ENCODE results near the gene ADISSP. TPM values are rescaled to one million over a fixed set of nuclear protein-coding genes. Genes with fewer than 3 reads are reported as not detected.
"Not testable (repeated sequence)": the region's sequence is repeated elsewhere in the genome, so short reads cannot be mapped to it uniquely, and the experiment has no call there.

The ADISSP gene
- total RNA-seq, 1 experiment from 2014 or later, result 244 TPM

GRCh38 chr20:3794701-3795420 lies 27.3 kb upstream of the ADISSP start:
- Histone ChIP-seq H3K9ac (ENCODE audit: low read length) (peak overlapping the region; percentile 95), H3K27me3 (ENCODE audit: low read length) (no peaks in the 10 kb centered on the region), H3K9me2 (replicated peaks; ENCODE audit: low read length) (no peaks in the 10 kb centered on the region), H3K79me2 (ENCODE audit: low read length) (peaks cover 45% of the 10 kb centered on the region), H2AFZ (ENCODE audit: low read length) (no peak overlapping the region; the same call in 1 of the 2 replicates), H3K27ac (ENCODE audit: low read length) (peak overlapping the region; percentile 79), H4K20me1 (ENCODE audit: low read length) (no peaks in the 10 kb centered on the region), H3K36me3 (ENCODE audit: low read depth, low read length) (peaks cover 20% of the 10 kb centered on the region), H3K9me3 (ENCODE audit: low read length) (no peaks in the 10 kb centered on the region), H3K4me3 (ENCODE audit: low read length) (peak overlapping the region; percentile 99), H3K4me1 (ENCODE audit: insufficient read depth, low read length) (peaks cover 26% of the 10 kb centered on the region), H3K4me2 (ENCODE audit: low read length) (peak overlapping the region; percentile 78), H3F3A (ENCODE audit: low read length, unreplicated experiment) (no peaks in the 10 kb centered on the region)
- BruUV-seq (replicated peaks), result no TSS peak
- CTCF ChIA-PET, result no interaction called here
- POLR2A ChIA-PET (ENCODE audit: unreplicated experiment), result interaction anchor here (0.6 kb wide), 1 partner anchor 118 kb away, joined by 3 read pairs; no protein-coding TSS in a partner anchor
- TF ChIP-seq EZH2phosphoT487 (IDR thresholded peaks at IDR 0.05; ENCODE audit: borderline replicate concordance, low read length) (no peak), EZH2 (IDR thresholded peaks at IDR 0.05; ENCODE audit: low read length, unreplicated experiment) (no peak), CTCF (conservative IDR thresholded peaks at IDR 0.05; ENCODE audit: low read depth, low read length) (no peak)
- ATAC-seq, result no peak
- intact Hi-C loops (cut with micrococcal nuclease), result no loop called here
- no peak for DNase-seq

DNA sequence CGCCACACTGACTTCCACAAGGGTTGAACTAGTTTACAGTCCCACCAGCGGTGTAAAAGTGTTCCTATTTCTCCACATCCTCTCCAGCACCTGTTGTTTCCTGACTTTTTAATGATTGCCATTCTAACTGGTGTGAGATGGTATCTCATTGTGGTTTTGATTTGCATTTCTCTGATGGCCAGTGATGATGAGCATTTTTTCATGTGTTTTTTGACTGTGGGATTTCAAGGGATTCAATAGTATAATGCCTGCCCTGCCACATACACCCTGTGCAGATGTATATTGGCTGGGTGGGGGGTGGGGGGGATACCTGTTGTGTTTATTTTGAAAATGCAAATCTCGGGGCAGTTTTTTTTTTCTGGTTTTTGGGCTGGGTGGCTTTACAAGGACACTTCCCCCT lies 26.6 kb upstream of the ADISSP start:
- H3K4me2 ChIP-seq (ENCODE audit: low read length); H3K4me3 ChIP-seq (ENCODE audit: low read length); DNase-seq; POLR2A ChIA-PET (ENCODE audit: unreplicated experiment); BruUV-seq (replicated peaks); H2AFZ ChIP-seq (ENCODE audit: low read length); ATAC-seq; H3K27ac ChIP-seq (ENCODE audit: low read length); H3K9ac ChIP-seq (ENCODE audit: low read length); H3K27me3 ChIP-seq (ENCODE audit: low read length); H3K9me3 ChIP-seq (ENCODE audit: low read length); CTCF ChIA-PET; H3F3A ChIP-seq (ENCODE audit: low read length, unreplicated experiment); intact Hi-C loops (cut with micrococcal nuclease); H3K9me2 ChIP-seq (replicated peaks; ENCODE audit: low read length); H4K20me1 ChIP-seq (ENCODE audit: low read length): not testable (repeated sequence)
- Histone ChIP-seq H3K79me2 (ENCODE audit: low read length) (peaks cover 38% of the 10 kb centered on the region), H3K4me1 (ENCODE audit: insufficient read depth, low read length) (peaks cover 26% of the 10 kb centered on the region), H3K36me3 (ENCODE audit: low read depth, low read length) (peaks cover 13% of the 10 kb centered on the region)

DNA sequence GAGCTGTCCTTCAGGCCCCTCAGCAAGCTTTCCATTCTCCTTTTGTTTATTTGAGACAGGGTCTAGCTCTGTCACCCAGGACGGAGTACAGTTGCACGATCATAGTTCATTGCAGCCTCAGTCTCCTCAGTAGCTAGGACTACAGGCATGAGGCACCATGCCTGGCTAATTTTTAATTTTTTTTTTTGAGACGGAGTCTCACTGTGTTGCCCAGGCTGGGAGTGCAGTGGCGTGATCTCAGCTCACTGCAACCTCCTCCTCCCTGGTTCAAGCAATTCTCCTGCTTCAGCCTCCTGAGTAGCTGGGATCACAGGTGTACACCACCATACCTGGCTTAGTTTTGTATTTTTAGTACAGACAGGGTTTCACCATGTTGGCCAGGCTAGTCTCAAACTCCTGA lies 21.6 kb upstream of the ADISSP start:
- DNase-seq; H3F3A ChIP-seq (ENCODE audit: low read length, unreplicated experiment); POLR2A ChIA-PET (ENCODE audit: unreplicated experiment); H3K9me2 ChIP-seq (replicated peaks; ENCODE audit: low read length); BruUV-seq (replicated peaks); ATAC-seq; H3K9me3 ChIP-seq (ENCODE audit: low read length); H3K9ac ChIP-seq (ENCODE audit: low read length); intact Hi-C loops (cut with micrococcal nuclease); H3K36me3 ChIP-seq (ENCODE audit: low read depth, low read length); H3K4me2 ChIP-seq (ENCODE audit: low read length); H3K4me3 ChIP-seq (ENCODE audit: low read length); H3K27me3 ChIP-seq (ENCODE audit: low read length); H3K27ac ChIP-seq (ENCODE audit: low read length); H2AFZ ChIP-seq (ENCODE audit: low read length); CTCF ChIA-PET: not testable (repeated sequence)
- Histone ChIP-seq H4K20me1 (ENCODE audit: low read length) (peaks cover 15% of the 10 kb centered on the region), H3K79me2 (ENCODE audit: low read length) (peaks cover 29% of the 10 kb centered on the region), H3K4me1 (ENCODE audit: insufficient read depth, low read length) (peaks cover 23% of the 10 kb centered on the region)
